GM18505 (cell line): ENCODE measurements around the gene EIF4ENIF1.

Experiments used
- ATAC-seq: cut with Tn5 transposase; IDR thresholded peaks from one replicate; pipeline ENCODE4 v1.9.1; 2021; ENCODE audit not compliant: unreplicated experiment
- POLR2A ChIP-seq: IDR thresholded peaks from 4 replicates; pipeline ENCODE4 v1.6.1; 2011; ENCODE audit warnings: borderline replicate concordance; ENCODE audit not compliant: insufficient read depth, insufficient read length; ENCODE audit errors: extremely low read depth

EIF4ENIF1 gene

GRCh38 chr22:31398231-31398630 is 91.4 kb downstream of the EIF4ENIF1 start:
- no peak for ATAC-seq
- TF ChIP-seq POLR2A = no peak

GRCh38 chr22:31394326-31394725 is 95.3 kb downstream of the EIF4ENIF1 start:
- ATAC-seq = no peak
- no peak for TF ChIP-seq POLR2A

GRCh38 chr22:31393893-31394292 is 95.7 kb downstream of the EIF4ENIF1 start:
- no peak for ATAC-seq
- TF ChIP-seq POLR2A = no peak
